Measurements from ENCODE around the gene PPM1A.

DNA sequence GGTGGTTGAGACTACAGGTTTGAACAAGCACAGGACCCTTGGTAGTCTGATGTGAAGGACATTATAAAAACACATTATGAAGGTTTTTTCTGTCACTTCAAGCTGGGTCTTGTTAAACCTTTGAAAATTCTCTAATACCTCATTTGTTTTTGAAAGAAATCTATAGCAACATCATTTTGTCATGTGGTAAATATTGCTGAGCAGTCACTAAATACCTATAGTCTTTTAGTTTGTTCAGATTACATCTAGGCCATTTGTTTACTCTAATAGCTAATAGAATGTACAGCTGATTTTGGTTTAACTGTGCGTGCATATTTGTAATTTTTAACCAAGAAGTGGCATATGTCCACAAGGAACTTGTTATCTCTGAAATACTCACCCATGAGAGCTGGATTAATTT lies 2.9 kb downstream of the PPM1A start:
- TF ChIP-seq, protein P1, sequence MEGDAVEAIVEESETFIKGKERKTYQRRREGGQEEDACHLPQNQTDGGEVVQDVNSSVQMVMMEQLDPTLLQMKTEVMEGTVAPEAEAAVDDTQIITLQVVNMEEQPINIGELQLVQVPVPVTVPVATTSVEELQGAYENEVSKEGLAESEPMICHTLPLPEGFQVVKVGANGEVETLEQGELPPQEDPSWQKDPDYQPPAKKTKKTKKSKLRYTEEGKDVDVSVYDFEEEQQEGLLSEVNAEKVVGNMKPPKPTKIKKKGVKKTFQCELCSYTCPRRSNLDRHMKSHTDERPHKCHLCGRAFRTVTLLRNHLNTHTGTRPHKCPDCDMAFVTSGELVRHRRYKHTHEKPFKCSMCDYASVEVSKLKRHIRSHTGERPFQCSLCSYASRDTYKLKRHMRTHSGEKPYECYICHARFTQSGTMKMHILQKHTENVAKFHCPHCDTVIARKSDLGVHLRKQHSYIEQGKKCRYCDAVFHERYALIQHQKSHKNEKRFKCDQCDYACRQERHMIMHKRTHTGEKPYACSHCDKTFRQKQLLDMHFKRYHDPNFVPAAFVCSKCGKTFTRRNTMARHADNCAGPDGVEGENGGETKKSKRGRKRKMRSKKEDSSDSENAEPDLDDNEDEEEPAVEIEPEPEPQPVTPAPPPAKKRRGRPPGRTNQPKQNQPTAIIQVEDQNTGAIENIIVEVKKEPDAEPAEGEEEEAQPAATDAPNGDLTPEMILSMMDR (IDR thresholded peaks at IDR 0.05; ENCODE audit: insufficient read depth, low read length, poor library complexity, severe bottlenecking) = no peak
- no peak for TF ChIP-seq EZH2phosphoT487 (conservative IDR thresholded peaks at IDR 0.05; ENCODE audit: low read length)
